DND-41 (cell line): ENCODE results near the gene PHKG2.

ENCODE experiments used
- ATAC-seq: fragments of 200-7000 bp; cut with Tn5 transposase; 3 replicates; pipeline ENCODE4 v1.9.1; 2021; ENCODE audit warnings: low read depth; ENCODE audit not compliant: insufficient read depth
- DNase-seq: peaks from one replicate; pipeline ENCODE4 v3.0.0-alpha.2; 2020
- H2AFZ ChIP-seq: 2 replicates; pipeline ENCODE4 v1.6.0; 2012; ENCODE audit warnings: low read depth, low read length
- H3K27ac ChIP-seq: 2 replicates; pipeline ENCODE4 v1.5.1; 2012; ENCODE audit warnings: low read length, inconsistent platforms
- H3K27me3 ChIP-seq: fragments of 200-600 bp; sonication (generic); 2 replicates; pipeline ENCODE4 v1.6.0; 2012; ENCODE audit warnings: low read length, mild to moderate bottlenecking, inconsistent platforms; ENCODE audit not compliant: insufficient read depth, poor library complexity
- H3K36me3 ChIP-seq: 2 replicates; pipeline ENCODE4 v1.5.1; 2012; ENCODE audit warnings: low read length, inconsistent platforms; ENCODE audit not compliant: insufficient read depth
- H3K4me1 ChIP-seq: 2 replicates; pipeline ENCODE4 v1.5.1; 2012; ENCODE audit warnings: mild to moderate bottlenecking, low read length; ENCODE audit not compliant: insufficient read depth
- H3K4me2 ChIP-seq: 2 replicates; pipeline ENCODE4 v1.6.0; 2012; ENCODE audit warnings: mild to moderate bottlenecking, moderate library complexity, low read length, inconsistent platforms; ENCODE audit not compliant: insufficient read depth
- H3K4me3 ChIP-seq, 2 experiments: fragments of 200-600 bp in 1 of 2; shearing (Covaris generic) in 1 of 2; 2 replicates each; pipeline ENCODE4 v1.5.1; 2012 to 2016; ENCODE audit warnings: inconsistent platforms in 2 of 2, low read length in 2 of 2, mild to moderate bottlenecking in 2 of 2, low read depth in 1 of 2, moderate library complexity in 1 of 2
- H3K79me2 ChIP-seq: 2 replicates; pipeline ENCODE4 v1.6.0; 2012; ENCODE audit warnings: low read length, inconsistent platforms; ENCODE audit not compliant: insufficient read depth
- H3K9ac ChIP-seq: 2 replicates; pipeline ENCODE4 v1.6.0; 2012; ENCODE audit warnings: low read depth, mild to moderate bottlenecking, inconsistent platforms, low read length, moderate library complexity
- H3K9me3 ChIP-seq: 2 replicates; pipeline ENCODE4 v1.5.1; 2012; ENCODE audit warnings: low read length, moderate library complexity, mild to moderate bottlenecking, inconsistent platforms; ENCODE audit not compliant: insufficient read depth, severe bottlenecking
- H4K20me1 ChIP-seq: 2 replicates; pipeline ENCODE4 v1.6.0; 2012; ENCODE audit warnings: low read length; ENCODE audit not compliant: insufficient read depth
- CTCF ChIP-seq: IDR thresholded peaks from 2 replicates; pipeline ENCODE4 v1.5.1; 2012; ENCODE audit warnings: borderline replicate concordance, low read length, moderate library complexity, mild to moderate bottlenecking; ENCODE audit not compliant: poor library complexity, severe bottlenecking; ENCODE audit errors: extremely low read depth
- EZH2 ChIP-seq: IDR thresholded peaks from 3 replicates; pipeline ENCODE4 v1.6.1; 2012; ENCODE audit warnings: borderline replicate concordance, low read depth, mild to moderate bottlenecking, moderate library complexity, low read length, inconsistent platforms; ENCODE audit not compliant: severe bottlenecking

The PHKG2 gene

DNA sequence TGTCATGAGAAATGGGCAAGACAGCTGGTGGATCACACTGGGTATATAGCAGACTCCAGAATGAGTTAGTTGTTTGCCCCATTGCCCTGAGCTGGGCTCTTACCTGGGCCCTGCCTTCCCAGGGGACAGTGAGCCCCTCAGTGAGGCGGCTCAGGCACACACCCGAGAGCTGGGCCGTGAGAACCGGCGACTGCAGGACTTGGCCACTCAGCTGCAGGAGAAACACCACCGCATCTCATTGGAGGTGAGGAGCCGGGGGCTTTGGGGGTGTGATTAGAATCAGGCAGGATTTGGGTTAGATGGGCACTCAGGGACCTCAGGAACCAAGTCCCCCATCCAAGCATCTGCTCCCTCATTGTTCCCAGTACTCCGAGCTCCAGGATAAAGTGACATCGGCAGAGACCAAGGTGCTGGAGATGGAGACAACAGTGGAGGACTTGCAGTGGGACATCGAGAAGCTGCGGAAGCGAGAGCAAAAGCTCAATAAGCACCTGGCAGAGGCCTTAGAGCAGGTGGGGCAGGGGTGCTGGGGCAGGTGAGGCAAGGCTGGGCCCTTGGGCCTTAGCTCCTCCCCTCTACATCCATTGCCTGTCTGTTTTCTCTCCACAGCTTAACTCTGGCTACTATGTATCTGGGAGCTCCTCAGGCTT is 16.7 kb downstream of the PHKG2 start:
- H3K4me1 ChIP-seq, result peaks cover 35% of the 10 kb centered on the region
- H3K27me3 ChIP-seq, result no peaks in the 10 kb centered on the region

DNA sequence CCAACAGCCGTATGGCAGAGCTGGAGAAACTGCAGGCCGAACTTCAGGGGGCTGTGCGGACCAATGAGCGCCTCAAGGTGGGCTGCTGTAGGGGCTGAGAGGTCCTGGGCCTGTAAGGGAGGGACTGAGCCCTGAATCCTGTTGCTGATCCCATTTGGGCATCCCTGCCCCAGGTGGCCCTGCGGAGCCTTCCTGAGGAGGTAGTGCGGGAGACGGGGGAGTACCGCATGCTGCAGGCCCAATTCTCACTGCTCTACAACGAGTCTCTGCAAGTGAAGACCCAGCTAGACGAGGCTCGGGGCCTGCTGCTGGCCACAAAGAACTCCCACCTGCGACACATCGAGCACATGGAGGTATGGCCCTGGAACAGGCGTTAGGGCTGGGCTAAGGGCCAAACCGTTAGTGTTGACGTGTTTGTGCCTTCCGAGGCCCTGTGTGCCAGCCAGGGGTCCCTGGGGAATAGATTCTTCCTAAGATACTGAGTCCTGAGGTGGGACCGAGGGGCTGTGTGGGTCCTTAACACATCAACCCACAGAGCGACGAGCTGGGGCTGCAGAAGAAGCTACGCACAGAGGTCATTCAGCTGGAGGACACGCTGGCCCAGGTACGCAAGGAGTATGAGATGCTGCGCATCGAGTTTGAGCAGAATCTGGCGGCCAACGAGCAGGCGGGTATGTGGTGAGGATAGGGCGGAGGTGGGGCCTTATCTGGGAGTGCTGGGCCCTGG is 18.1 kb downstream of the PHKG2 start:
- Histone ChIP-seq H3K27ac (no peak overlapping the region), H3K79me2 (peaks cover 32% of the 10 kb centered on the region), H3K4me3 (no peak overlapping the region), H3K36me3 (peaks cover 85% of the 10 kb centered on the region), H3K4me2 (no peak overlapping the region), H4K20me1 (peaks cover 16% of the 10 kb centered on the region; the same call in 1 of the 2 replicates), H2AFZ (no peak overlapping the region), H3K4me1 (peaks cover 21% of the 10 kb centered on the region), H3K9me3 (no peaks in the 10 kb centered on the region), H3K9ac (no peak overlapping the region), H3K27me3 (no peaks in the 10 kb centered on the region)
- TF ChIP-seq CTCF, result no peak
- no peak for TF ChIP-seq EZH2
- DNase-seq, result no peak
- no peak for ATAC-seq

More for the DNA sequence above, 16.7 kb downstream of the PHKG2 start:
- no peak overlapping the region for H2AFZ ChIP-seq
- peaks cover 16% of the 10 kb centered on the region; the same call in 1 of the 2 replicates for H4K20me1 ChIP-seq
- no peaks in the 10 kb centered on the region for H3K9me3 ChIP-seq
- no peak overlapping the region for H3K27ac ChIP-seq
- no peak overlapping the region for H3K9ac ChIP-seq
- peaks cover 34% of the 10 kb centered on the region for H3K79me2 ChIP-seq
- ATAC-seq (no peak), DNase-seq (no peak)
- H3K36me3 ChIP-seq, result peaks cover 73% of the 10 kb centered on the region
- H3K4me3 ChIP-seq, result no peak overlapping the region
- H3K4me2 ChIP-seq, result no peak overlapping the region
- TF ChIP-seq CTCF, result no peak

GRCh38 chr16:30766933-30767284 is 18.7 kb downstream of the PHKG2 start:
- H3K4me2 ChIP-seq, result no peak overlapping the region
- H4K20me1 ChIP-seq, result peaks cover 16% of the 10 kb centered on the region; the same call in 1 of the 2 replicates
- no peak overlapping the region for H3K4me3 ChIP-seq
- no peak for DNase-seq
- H3K79me2 ChIP-seq, result peaks cover 28% of the 10 kb centered on the region
- peaks cover 19% of the 10 kb centered on the region for H3K4me1 ChIP-seq
- H3K9me3 ChIP-seq, result no peaks in the 10 kb centered on the region
- no peaks in the 10 kb centered on the region for H3K27me3 ChIP-seq
- H3K9ac ChIP-seq, result no peak overlapping the region
- H3K36me3 ChIP-seq, result peaks cover 90% of the 10 kb centered on the region
- no peak overlapping the region for H3K27ac ChIP-seq
- ATAC-seq, result no peak
- H2AFZ ChIP-seq, result no peak overlapping the region
- TF ChIP-seq CTCF, result no peak
- no peak for TF ChIP-seq EZH2
